Measurements from ENCODE around the gene GCM1. TPM values are rescaled to one million over a fixed set of nuclear protein-coding genes. Genes with fewer than 3 reads are reported as not detected.

GCM1 gene
- total and polyA plus RNA-seq, 9 donors = not detected

DNA sequence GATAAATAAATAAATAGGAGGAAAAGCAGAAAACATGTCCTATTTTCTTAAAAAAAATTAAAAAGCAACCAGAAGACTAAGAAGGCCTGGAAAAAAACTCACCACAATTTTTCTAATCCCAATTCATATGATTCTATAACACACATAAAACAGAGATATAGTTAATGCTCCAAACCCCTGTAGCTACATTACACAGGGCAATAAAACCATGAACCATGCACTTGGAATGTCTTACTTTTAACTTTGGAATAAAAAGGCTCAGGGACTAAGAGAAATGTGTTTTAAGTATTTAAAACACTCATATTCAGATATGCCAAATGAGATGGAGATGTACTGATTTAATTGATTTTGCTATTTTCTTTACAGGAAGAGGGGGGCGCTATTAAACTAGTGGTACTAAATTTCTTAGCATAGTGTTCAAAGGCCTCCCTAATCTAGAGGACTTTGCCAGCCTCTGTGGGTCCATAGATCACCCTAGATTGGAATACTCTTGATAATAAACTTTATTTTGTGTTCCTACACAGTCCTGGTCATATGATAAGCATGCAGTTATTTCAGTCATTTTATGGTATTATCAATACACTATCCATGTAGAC is 30.3 kb upstream of the GCM1 start:
- Histone ChIP-seq H3K27ac (no peak overlapping the region), H3K4me3 (no peak overlapping the region), H3K4me1 (ENCODE audit: insufficient read depth) (no peaks in the 10 kb centered on the region), H3K9me3 (no peaks in the 10 kb centered on the region), H3K27me3 (no peaks in the 10 kb centered on the region), H3K36me3 (no peaks in the 10 kb centered on the region)
- TF ChIP-seq EP300 (IDR thresholded peaks at IDR 0.05) (no peak), POLR2A (IDR thresholded peaks at IDR 0.05) (no peak)
- TF ChIP-seq, protein P1, sequence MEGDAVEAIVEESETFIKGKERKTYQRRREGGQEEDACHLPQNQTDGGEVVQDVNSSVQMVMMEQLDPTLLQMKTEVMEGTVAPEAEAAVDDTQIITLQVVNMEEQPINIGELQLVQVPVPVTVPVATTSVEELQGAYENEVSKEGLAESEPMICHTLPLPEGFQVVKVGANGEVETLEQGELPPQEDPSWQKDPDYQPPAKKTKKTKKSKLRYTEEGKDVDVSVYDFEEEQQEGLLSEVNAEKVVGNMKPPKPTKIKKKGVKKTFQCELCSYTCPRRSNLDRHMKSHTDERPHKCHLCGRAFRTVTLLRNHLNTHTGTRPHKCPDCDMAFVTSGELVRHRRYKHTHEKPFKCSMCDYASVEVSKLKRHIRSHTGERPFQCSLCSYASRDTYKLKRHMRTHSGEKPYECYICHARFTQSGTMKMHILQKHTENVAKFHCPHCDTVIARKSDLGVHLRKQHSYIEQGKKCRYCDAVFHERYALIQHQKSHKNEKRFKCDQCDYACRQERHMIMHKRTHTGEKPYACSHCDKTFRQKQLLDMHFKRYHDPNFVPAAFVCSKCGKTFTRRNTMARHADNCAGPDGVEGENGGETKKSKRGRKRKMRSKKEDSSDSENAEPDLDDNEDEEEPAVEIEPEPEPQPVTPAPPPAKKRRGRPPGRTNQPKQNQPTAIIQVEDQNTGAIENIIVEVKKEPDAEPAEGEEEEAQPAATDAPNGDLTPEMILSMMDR (IDR thresholded peaks at IDR 0.05) = no peak
- DNase-seq = no peak
- intact Hi-C loops (cut with DNase I) = no loop called here
- 69 to 96% (median 77%) methylated on average over 1 of the region's 1 CpG for WGBS, 3 donors

DNA sequence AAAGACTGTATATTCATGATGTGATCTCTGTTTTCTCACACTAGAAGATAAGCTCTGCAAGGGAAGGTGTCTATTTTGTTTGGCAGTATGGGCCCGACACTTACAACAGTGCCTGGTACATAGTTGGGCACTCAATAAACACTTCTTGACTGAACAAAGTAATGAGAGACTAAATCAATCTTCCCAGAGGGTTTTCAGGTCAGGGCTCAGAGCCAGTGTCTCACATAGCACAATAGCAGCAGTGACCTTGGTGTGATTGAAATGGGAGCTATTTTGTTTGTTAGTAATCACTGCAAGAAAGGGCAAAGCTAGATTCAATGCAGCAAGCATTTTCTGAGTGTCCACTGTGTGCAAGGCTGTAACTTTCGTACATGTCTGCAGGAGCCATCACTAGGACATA is 26.4 kb upstream of the GCM1 start:
- WGBS, 3 donors = 76 to 89% (median 81%) methylated on average over 2 of the region's 2 CpGs
- Histone ChIP-seq H3K36me3 (no peaks in the 10 kb centered on the region), H3K4me1 (ENCODE audit: insufficient read depth) (no peaks in the 10 kb centered on the region), H3K9me3 (no peaks in the 10 kb centered on the region), H3K27ac (no peak overlapping the region), H3K27me3 (no peaks in the 10 kb centered on the region), H3K4me3 (no peak overlapping the region)
- TF ChIP-seq, protein P1 (IDR thresholded peaks at IDR 0.05) = no peak
- TF ChIP-seq EP300 (IDR thresholded peaks at IDR 0.05) (no peak), POLR2A (IDR thresholded peaks at IDR 0.05) (no peak)
- no peak for DNase-seq
- intact Hi-C loops (cut with DNase I) = no loop called here

DNA sequence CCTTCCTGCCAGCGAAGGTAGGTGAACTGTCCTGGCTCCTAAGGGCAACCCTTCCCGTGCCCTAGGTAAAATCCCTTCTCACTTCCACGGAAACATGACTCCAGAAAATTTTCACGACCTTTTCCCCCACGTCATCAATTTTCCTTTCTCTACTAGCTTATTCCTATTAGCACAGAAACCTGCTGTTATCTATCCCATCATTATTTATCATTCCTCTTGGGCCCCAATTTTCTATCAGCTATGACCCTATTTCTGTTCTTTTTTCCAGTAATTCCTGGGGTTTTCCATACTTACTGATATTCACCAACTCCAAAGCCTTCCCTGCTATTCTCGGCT is 23.8 kb upstream of the GCM1 start:
- Histone ChIP-seq H3K9me3 (no peaks in the 10 kb centered on the region), H3K4me3 (no peak overlapping the region), H3K36me3 (no peaks in the 10 kb centered on the region), H3K27me3 (no peaks in the 10 kb centered on the region), H3K27ac (no peak overlapping the region), H3K4me1 (ENCODE audit: insufficient read depth) (no peaks in the 10 kb centered on the region)
- DNase-seq = no peak
- intact Hi-C loops (cut with DNase I) = loop anchor here (2.0 to 5.0 kb wide), 3 partner anchors 310 to 312 kb away; no protein-coding TSS in a partner anchor
- TF ChIP-seq EP300 (IDR thresholded peaks at IDR 0.05) = no peak
- TF ChIP-seq POLR2A (IDR thresholded peaks at IDR 0.05) = no peak
- TF ChIP-seq, protein P1 (IDR thresholded peaks at IDR 0.05) = no peak
- 76 to 79% (median 78%) methylated on average over 6 of the region's 6 CpGs for WGBS, 3 donors

DNA sequence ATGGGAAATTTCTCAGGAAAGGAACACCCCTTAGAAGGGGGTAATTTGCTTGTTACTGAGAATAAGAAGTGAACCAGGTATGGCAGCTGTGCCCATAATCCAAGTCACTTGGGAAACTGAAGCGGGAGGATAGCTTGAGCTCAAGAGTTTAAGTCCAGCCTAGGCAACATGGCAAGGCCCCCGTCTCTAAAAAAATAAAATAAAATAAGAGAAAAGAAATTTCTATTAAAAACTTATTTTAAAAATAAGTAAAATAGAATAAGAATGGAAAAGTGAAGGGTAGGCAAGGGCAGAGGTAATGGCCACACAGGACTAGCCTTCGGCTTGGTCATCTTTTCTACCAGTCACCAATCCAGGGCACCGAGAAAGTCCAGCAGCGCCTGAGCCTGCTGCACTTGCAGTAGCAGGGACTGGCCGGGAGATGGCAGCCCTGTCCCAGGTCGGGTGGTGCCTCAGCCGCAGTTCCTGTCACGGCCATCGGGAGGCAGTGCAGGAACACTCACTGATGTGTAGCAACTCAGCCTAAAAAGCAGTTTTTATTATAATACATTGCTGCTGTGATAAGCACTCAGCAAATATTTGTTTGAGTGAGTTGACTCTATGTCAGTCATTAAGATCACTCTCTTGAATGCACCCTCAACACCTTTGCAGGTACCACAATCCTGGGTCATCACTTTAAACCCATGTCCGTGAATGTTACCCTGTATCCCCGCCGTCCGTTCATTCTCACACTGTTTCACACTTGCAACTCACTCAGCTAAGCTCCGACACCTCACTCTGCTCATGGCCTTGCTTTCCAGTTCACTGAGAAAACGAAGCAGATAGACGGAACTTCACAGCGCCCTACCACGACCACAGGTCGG is 23.2 kb upstream of the GCM1 start:
- H3K4me3 ChIP-seq = no peak overlapping the region
- intact Hi-C loops (cut with DNase I) = loop anchor here (2.0 to 5.0 kb wide), 3 partner anchors 310 to 313 kb away; no protein-coding TSS in a partner anchor
- H3K9me3 ChIP-seq = no peaks in the 10 kb centered on the region
- TF ChIP-seq, protein P1 (IDR thresholded peaks at IDR 0.05) = peak; percentile 98 to 100 (median 99)
- TF ChIP-seq EP300 (IDR thresholded peaks at IDR 0.05) (no peak), POLR2A (IDR thresholded peaks at IDR 0.05) (peak; percentile 22)
- no peaks in the 10 kb centered on the region for H3K27me3 ChIP-seq
- no peaks in the 10 kb centered on the region for H3K4me1 ChIP-seq (ENCODE audit: insufficient read depth)
- WGBS, 3 donors = 50 to 56% (median 53%) methylated on average over 20 of the region's 20 CpGs
- DNase-seq = peak; percentile 79 to 92 (median 89)
- no peaks in the 10 kb centered on the region for H3K36me3 ChIP-seq
- no peak overlapping the region for H3K27ac ChIP-seq
